HepG2 (cell line): ENCODE results near the gene MECR. TPM values are rescaled to one million over a fixed set of nuclear protein-coding genes. Genes with fewer than 3 reads are reported as not detected.

ENCODE experiments used
- ARID3A ChIP-seq: IDR thresholded peaks from 2 replicates; pipeline ENCODE4 v1.6.1; 2012; ENCODE audit warnings: low read depth, low read length, improper control_type of control experiment
- BCL3 ChIP-seq: sonication (generic); formaldehyde crosslinking; IDR thresholded peaks from 2 replicates; pipeline ENCODE4 v1.5.1; 2020; ENCODE audit warnings: mild to moderate bottlenecking, missing genetic modification reagents, moderate library complexity
- CBX1 ChIP-seq: IDR thresholded peaks from one replicate; pipeline ENCODE4 v1.6.1; 2016; ENCODE audit warnings: antibody characterized with exemption, low read depth
- HOXA3 ChIP-seq: sonication (generic); formaldehyde crosslinking; IDR thresholded peaks from 2 replicates; pipeline ENCODE4 v1.5.0; 2020; ENCODE audit warnings: missing genetic modification reagents
- IRF1 ChIP-seq: sonication (generic); formaldehyde crosslinking; IDR thresholded peaks from 2 replicates; pipeline ENCODE4 v1.4.0; 2020; ENCODE audit warnings: low read depth, mild to moderate bottlenecking, missing genetic modification reagents
- JDP2 ChIP-seq: sonication (generic); formaldehyde crosslinking; IDR thresholded peaks from 2 replicates; pipeline ENCODE4 v1.8.1; 2022; ENCODE audit warnings: missing genetic modification reagents, borderline replicate concordance
- MBD4 ChIP-seq: IDR thresholded peaks from 2 replicates; pipeline ENCODE4 v1.6.1; 2012; ENCODE audit warnings: low read length, inconsistent platforms, borderline replicate concordance
- MYPOP ChIP-seq: sonication (generic); formaldehyde crosslinking; IDR thresholded peaks from 2 replicates; pipeline ENCODE4 v1.8.1; 2023; ENCODE audit warnings: mild to moderate bottlenecking, moderate library complexity, missing genetic modification reagents
- NCOA2 ChIP-seq: sonication (generic); formaldehyde crosslinking; IDR thresholded peaks from 2 replicates; pipeline ENCODE4 v1.8.0; 2022; ENCODE audit warnings: inconsistent platforms
- PATZ1 ChIP-seq: sonication (generic); formaldehyde crosslinking; IDR thresholded peaks from 2 replicates; pipeline ENCODE4 v1.4.0; 2020; ENCODE audit warnings: missing genetic modification reagents
- TAF15 ChIP-seq: fragments of 200-400 bp; formaldehyde crosslinking; IDR thresholded peaks from one replicate; pipeline ENCODE4 v1.6.1; 2018; ENCODE audit warnings: mild to moderate bottlenecking, low read depth, low read length; ENCODE audit not compliant: poor library complexity, severe bottlenecking
- TFDP2 ChIP-seq: sonication (generic); formaldehyde crosslinking; IDR thresholded peaks from 2 replicates; pipeline ENCODE4 v1.4.0; 2020; ENCODE audit warnings: missing genetic modification reagents
- ZBTB38 ChIP-seq: sonication (generic); formaldehyde crosslinking; IDR thresholded peaks from 2 replicates; pipeline ENCODE4 v1.5.1; 2020; ENCODE audit warnings: mild to moderate bottlenecking, missing genetic modification reagents
- ZFYVE20 ChIP-seq: sonication (generic); formaldehyde crosslinking; IDR thresholded peaks from 2 replicates; pipeline ENCODE4 v1.8.0; 2023; ENCODE audit warnings: low read depth, mild to moderate bottlenecking, moderate library complexity, missing genetic modification reagents, borderline replicate concordance
- ZNF329 ChIP-seq: sonication (generic); formaldehyde crosslinking; IDR thresholded peaks from 2 replicates; pipeline ENCODE4 v1.9.0; 2021; ENCODE audit warnings: low read depth, mild to moderate bottlenecking, missing genetic modification reagents
- ZNF557 ChIP-seq: sonication (generic); formaldehyde crosslinking; IDR thresholded peaks from 2 replicates; pipeline ENCODE4 v1.4.0; 2020; ENCODE audit warnings: missing genetic modification reagents
- ZNF563 ChIP-seq: sonication (generic); formaldehyde crosslinking; IDR thresholded peaks from 2 replicates; pipeline ENCODE4 v1.8.0; 2022; ENCODE audit warnings: mild to moderate bottlenecking, moderate library complexity, missing genetic modification reagents
- ZNF605 ChIP-seq: sonication (generic); formaldehyde crosslinking; IDR thresholded peaks from 2 replicates; pipeline ENCODE4 v1.8.0; 2022; ENCODE audit warnings: mild to moderate bottlenecking, missing genetic modification reagents
- ZNF768 ChIP-seq: sonication (generic); formaldehyde crosslinking; IDR thresholded peaks from 2 replicates; pipeline ENCODE4 v1.4.0; 2020; ENCODE audit warnings: missing genetic modification reagents
- ZNF879 ChIP-seq: sonication (generic); formaldehyde crosslinking; IDR thresholded peaks from 2 replicates; pipeline ENCODE4 v1.8.1; 2023; ENCODE audit warnings: missing genetic modification reagents
- ZNF883 ChIP-seq: sonication (generic); formaldehyde crosslinking; IDR thresholded peaks from 2 replicates; pipeline ENCODE4 v1.5.1; 2020; ENCODE audit warnings: mild to moderate bottlenecking, missing genetic modification reagents; ENCODE audit errors: not compliant biosample characterization
- polyA plus RNA-seq, 8 experiments: library from polyadenylated mRNA; depleted of rRNA in 3 of 8; stranded (reverse) in 7 of 8; unstranded in 1 of 8; fragments of >200 nt; fragmentation: Illumina TruSeq in 4 of 8; extraction: Trizol in 4 of 8; gene quantifications; 2 replicates each; pipeline versions ENCODE4 v1.2.1 to v1.2.3, GENCODE V29; 2011 to 2016; ENCODE audit warnings: low read depth in 4 of 8, missing spikeins in 1 of 8, mixed read lengths in 1 of 8; ENCODE audit not compliant: insufficient read depth in 1 of 8
- total RNA-seq, 5 experiments: library from RNA; depleted of rRNA; stranded (reverse); fragments of >200 nt; fragmentation: Illumina TruSeq; extraction: Trizol; gene quantifications; 2 replicates each; pipeline ENCODE4 v1.2.3, GENCODE V29; 2016; ENCODE audit warnings: low read depth in 1 of 5

MECR gene
- total and polyA plus RNA-seq, 2 of the 13 experiments (the other 11 are each of a cell fraction or from before 2014, with no cell fraction given): 18.8 to 24.9 TPM

- no peak; the same call in 1 of the 2 replicates for TF ChIP-seq TFDP2 (CRISPR knock-in tag)
- no peak for TF ChIP-seq MBD4
- TF ChIP-seq BCL3 (CRISPR knock-in tag): 0 out of 2 replicates have a peak, but pooled peaks have one; percentile 6
- no peak for TF ChIP-seq ZNF879 (CRISPR knock-in tag)
- no peak for TF ChIP-seq JDP2 (CRISPR knock-in tag)
- TF ChIP-seq ZNF563 (CRISPR knock-in tag): 0 out of 2 replicates have a peak, but pooled peaks have one; percentile 61
- TF ChIP-seq HOXA3: peak; percentile 62
- TF ChIP-seq ZNF557: no peak
- no peak for TF ChIP-seq TAF15
- TF ChIP-seq ZNF329 (CRISPR knock-in tag): peak; percentile 70; the same call in 1 of the 2 replicates
- no peak for TF ChIP-seq ARID3A
- peak; percentile 21; the same call in 1 of the 2 replicates for TF ChIP-seq PATZ1
- TF ChIP-seq ZFYVE20: peak; percentile 48; the same call in 1 of the 2 replicates
- peak; percentile 23; the same call in 1 of the 2 replicates for TF ChIP-seq ZBTB38 (CRISPR knock-in tag)
- 0 out of 2 replicates have a peak, but pooled peaks have one; percentile 18 for TF ChIP-seq ZNF605 (CRISPR knock-in tag)
- TF ChIP-seq ZNF883: no peak
- no peak for TF ChIP-seq CBX1
- peak; percentile 26; the same call in 1 of the 2 replicates for TF ChIP-seq NCOA2
- TF ChIP-seq ZNF768 (CRISPR knock-in tag): no peak
- no peak for TF ChIP-seq MYPOP
- no peak for TF ChIP-seq IRF1 (CRISPR knock-in tag)
These were observed 5.4 kb upstream of the MECR start, which contains the start of gene PTPRU (continued) for GRCh38 chr1:29235955-29236711.
